SK-N-SH treated with all-trans-retinoic acid at 6 μM for 48 hours (cell line): Measurements from ENCODE around the gene TWF2.

Experiments used
- ATAC-seq: fragments of 200-7000 bp; cut with Tn5 transposase; 3 replicates; pipeline ENCODE4 v1.9.1; 2020; ENCODE audit warnings: mild to moderate bottlenecking, moderate library complexity
- ARNTL ChIP-seq: fragments of 450-650 bp; formaldehyde crosslinking; IDR thresholded peaks from 2 replicates; pipeline ENCODE4 v1.5.0; 2020; ENCODE audit warnings: low read depth, mild to moderate bottlenecking, moderate library complexity, borderline replicate concordance
- CREB5 ChIP-seq: fragments of 250-450 bp; sonication (Bioruptor Pico); IDR thresholded peaks from 2 replicates; pipeline ENCODE4 v1.5.1; 2020; ENCODE audit warnings: low read depth, mild to moderate bottlenecking, moderate library complexity
- CSDC2 ChIP-seq: fragments of 250-450 bp; sonication (Bioruptor Pico); IDR thresholded peaks from 2 replicates; pipeline ENCODE4 v1.5.0; 2020; ENCODE audit warnings: mild to moderate bottlenecking, moderate library complexity
- ISL1 ChIP-seq: fragments of 250-450 bp; sonication (Bioruptor Pico); IDR thresholded peaks from 2 replicates; pipeline ENCODE4 v2.1.2; 2022; ENCODE audit warnings: mild to moderate bottlenecking, moderate library complexity
- RARB ChIP-seq: fragments of 250-450 bp; sonication (Bioruptor Pico); IDR thresholded peaks from 2 replicates; pipeline ENCODE4 v1.8.0; 2021; ENCODE audit warnings: mild to moderate bottlenecking, moderate library complexity
- TCF4 ChIP-seq: fragments of 250-450 bp; sonication (Bioruptor Pico); IDR thresholded peaks from 2 replicates; pipeline ENCODE4 v1.8.0; 2021; ENCODE audit warnings: mild to moderate bottlenecking, moderate library complexity, borderline replicate concordance
- TOX ChIP-seq: fragments of 250-450 bp; sonication (Bioruptor Pico); IDR thresholded peaks from 2 replicates; pipeline ENCODE4 v1.8.0; 2021; ENCODE audit warnings: mild to moderate bottlenecking, moderate library complexity, borderline replicate concordance
- TSHZ2 ChIP-seq: fragments of 250-450 bp; sonication (Bioruptor Pico); IDR thresholded peaks from 2 replicates; pipeline ENCODE4 v1.5.0; 2020; ENCODE audit warnings: mild to moderate bottlenecking, moderate library complexity
- ZC3H10 ChIP-seq: fragments of 250-450 bp; sonication (Bioruptor Pico); IDR thresholded peaks from 2 replicates; pipeline ENCODE4 v1.5.1; 2021; ENCODE audit warnings: mild to moderate bottlenecking, moderate library complexity
- ZFP3 ChIP-seq: fragments of 250-450 bp; sonication (Bioruptor Pico); IDR thresholded peaks from 2 replicates; pipeline ENCODE4 v1.5.0; 2020; ENCODE audit warnings: mild to moderate bottlenecking, moderate library complexity
- ZNF565 ChIP-seq: fragments of 450-650 bp; formaldehyde crosslinking; conservative IDR thresholded peaks from 2 replicates; pipeline ENCODE4 v1.5.0; 2020; ENCODE audit warnings: low read depth, mild to moderate bottlenecking, moderate library complexity
- ZNF70 ChIP-seq: fragments of 450-650 bp; formaldehyde crosslinking; IDR thresholded peaks from 2 replicates; pipeline ENCODE4 v1.5.0; 2020; ENCODE audit warnings: mild to moderate bottlenecking, moderate library complexity
- ZNF8 ChIP-seq: fragments of 450-650 bp; formaldehyde crosslinking; IDR thresholded peaks from 2 replicates; pipeline ENCODE4 v1.5.0; 2020; ENCODE audit warnings: mild to moderate bottlenecking, moderate library complexity
- TF ChIP-seq, protein P1 (sequence below): fragments of 250-450 bp; sonication (Bioruptor Pico); IDR thresholded peaks from 2 replicates; pipeline ENCODE4 v1.8.0; 2020; ENCODE audit warnings: mild to moderate bottlenecking, moderate library complexity, borderline replicate concordance

Gene TWF2

GRCh38 chr3:52218937-52219650 lies 19.9 kb downstream of the TWF2 start:
- TF ChIP-seq ZNF565 (CRISPR knock-in tag): no peak
- TF ChIP-seq ARNTL (CRISPR knock-in tag): no peak
- TF ChIP-seq CSDC2: no peak
- TF ChIP-seq ZFP3 (CRISPR knock-in tag): no peak
- no peak for TF ChIP-seq TCF4
- no peak for TF ChIP-seq CREB5 (CRISPR knock-in tag)
- no peak for ATAC-seq

DNA sequence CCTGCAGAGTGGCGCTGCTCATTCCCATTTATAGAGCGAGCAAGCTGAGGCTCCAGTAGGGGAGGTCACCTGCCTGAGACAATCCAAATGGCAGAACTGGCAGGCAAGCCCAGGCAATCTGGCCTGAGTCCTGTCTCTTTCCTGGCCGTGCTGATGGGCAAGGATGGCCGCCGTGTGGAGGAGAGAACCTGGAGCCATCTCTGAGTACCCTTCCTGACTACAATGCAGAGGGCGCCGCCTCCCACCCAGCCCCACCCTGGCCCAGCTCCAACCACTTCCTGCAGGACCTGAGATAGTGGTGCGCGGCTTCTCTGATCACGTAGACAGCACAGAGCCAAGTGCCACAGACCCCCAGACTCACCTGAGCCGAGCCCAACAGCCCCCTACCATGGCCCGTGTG lies 20.5 kb downstream of the TWF2 start:
- no peak for ATAC-seq
- TF ChIP-seq, protein P1, sequence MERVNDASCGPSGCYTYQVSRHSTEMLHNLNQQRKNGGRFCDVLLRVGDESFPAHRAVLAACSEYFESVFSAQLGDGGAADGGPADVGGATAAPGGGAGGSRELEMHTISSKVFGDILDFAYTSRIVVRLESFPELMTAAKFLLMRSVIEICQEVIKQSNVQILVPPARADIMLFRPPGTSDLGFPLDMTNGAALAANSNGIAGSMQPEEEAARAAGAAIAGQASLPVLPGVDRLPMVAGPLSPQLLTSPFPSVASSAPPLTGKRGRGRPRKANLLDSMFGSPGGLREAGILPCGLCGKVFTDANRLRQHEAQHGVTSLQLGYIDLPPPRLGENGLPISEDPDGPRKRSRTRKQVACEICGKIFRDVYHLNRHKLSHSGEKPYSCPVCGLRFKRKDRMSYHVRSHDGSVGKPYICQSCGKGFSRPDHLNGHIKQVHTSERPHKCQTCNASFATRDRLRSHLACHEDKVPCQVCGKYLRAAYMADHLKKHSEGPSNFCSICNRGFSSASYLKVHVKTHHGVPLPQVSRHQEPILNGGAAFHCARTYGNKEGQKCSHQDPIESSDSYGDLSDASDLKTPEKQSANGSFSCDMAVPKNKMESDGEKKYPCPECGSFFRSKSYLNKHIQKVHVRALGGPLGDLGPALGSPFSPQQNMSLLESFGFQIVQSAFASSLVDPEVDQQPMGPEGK (CRISPR knock-in tag): no peak

GRCh38 chr3:52218026-52218425 lies 20.9 kb downstream of the TWF2 start:
- no peak for ATAC-seq
- TF ChIP-seq, protein P1 (CRISPR knock-in tag): no peak
- TF ChIP-seq TSHZ2 (CRISPR knock-in tag) (no peak), RARB (no peak)

DNA sequence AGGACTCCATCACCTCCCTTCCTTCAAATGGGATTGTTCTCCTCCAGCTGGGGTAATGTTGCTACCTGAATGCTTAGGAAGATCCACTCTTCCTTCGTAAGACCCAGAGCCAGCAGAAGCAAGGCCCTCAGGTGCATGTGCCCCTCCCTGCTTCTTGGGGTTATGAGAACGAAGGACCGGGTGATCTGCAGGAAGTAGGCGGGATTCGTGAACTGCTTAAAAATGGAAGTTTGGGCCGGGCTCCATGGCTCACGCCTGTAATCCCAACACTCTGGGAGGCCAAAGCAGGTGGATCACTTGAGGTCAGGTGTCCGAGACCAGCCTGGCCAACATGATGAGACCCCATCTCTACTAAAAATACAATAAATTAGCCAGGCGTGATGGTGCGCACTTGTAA lies 21.6 kb downstream of the TWF2 start:
- no peak for ATAC-seq
- no peak for TF ChIP-seq ZNF8
- TF ChIP-seq ARNTL (CRISPR knock-in tag): no peak
- no peak for TF ChIP-seq TOX (CRISPR knock-in tag)
- no peak for TF ChIP-seq ZNF70 (CRISPR knock-in tag)
- no peak for TF ChIP-seq ZC3H10 (CRISPR knock-in tag)
- TF ChIP-seq CREB5 (CRISPR knock-in tag): no peak
- TF ChIP-seq TCF4: no peak
- TF ChIP-seq ISL1 (CRISPR knock-in tag): no peak

DNA sequence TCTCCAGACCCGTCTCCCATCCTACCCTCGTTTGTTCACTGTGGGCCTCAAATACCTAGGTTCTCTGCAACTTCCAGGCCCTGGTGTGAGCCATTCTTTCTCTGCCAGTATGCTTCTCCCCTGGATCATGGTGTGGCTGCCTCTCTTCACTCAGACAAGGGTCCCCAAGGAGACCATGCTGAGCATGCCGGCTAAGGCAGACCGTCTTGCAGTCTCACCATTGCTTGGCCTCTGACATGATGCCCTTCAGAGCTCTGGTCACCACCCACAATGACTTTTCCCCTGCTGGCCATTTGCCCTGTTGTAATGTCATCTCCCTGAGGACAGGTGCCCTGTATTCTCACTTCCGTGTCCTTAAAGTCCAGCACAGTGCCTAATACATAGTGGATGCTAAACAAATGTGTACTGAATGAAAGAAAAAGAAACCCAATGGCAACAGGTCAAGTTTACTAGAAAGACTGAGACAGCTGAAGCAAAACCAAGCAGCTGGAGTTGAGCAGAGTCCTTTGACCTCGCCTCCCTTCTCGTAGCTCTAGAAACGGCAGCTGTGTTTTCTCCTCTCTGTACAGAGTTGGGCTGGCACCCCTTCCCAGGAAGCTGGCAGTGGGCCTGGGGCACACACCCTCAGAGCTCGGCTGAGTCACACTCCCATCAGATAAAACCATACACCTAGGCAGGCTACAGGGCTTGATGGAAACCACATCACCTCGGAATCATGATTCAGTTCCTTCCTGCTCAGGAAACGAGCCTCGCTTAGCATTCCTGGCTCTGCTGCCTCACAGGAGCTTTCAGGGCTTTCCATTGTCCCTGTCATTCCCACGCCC lies 22.2 kb downstream of the TWF2 start:
- peak; percentile 74 for ATAC-seq
- 0 out of 2 replicates have a peak, but pooled peaks have one; percentile 29 for TF ChIP-seq ZFP3 (CRISPR knock-in tag)
- no peak for TF ChIP-seq ZNF8
- TF ChIP-seq, all 23 proteins: peak for 1
